Left lobe of liver (tissue), 2 donors: Measurements from ENCODE around the gene COL23A1. TPM values are rescaled to one million over a fixed set of nuclear protein-coding genes. Genes with fewer than 3 reads are reported as not detected.
"Not testable (repeated sequence)": the region's sequence is repeated elsewhere in the genome, so short reads cannot be mapped to it uniquely, and the experiment has no call there.

Experiments used
- ATAC-seq: fragments of 200-7000 bp; cut with Tn5 transposase; one replicate; pipeline ENCODE4 v1.9.1; 2020; ENCODE audit warnings: mild to moderate bottlenecking, moderate library complexity
- DNase-seq: peaks from one replicate; pipeline ENCODE4 v3.0.0-alpha.2; 2020; ENCODE audit warnings: low spot score
- total RNA-seq: library from RNA; stranded (reverse); gene quantifications from one replicate; pipeline ENCODE4 v1.2.1, GENCODE V29; 2021
- donor health status: DM: no; HTN: no; CAD: no; lungs with moderate emphysema.
- donor health status: DM: no; HTN: yes; CAD: no.

COL23A1 gene
- total RNA-seq, 1 donor from 2014 or later = 1.2 TPM

DNA sequence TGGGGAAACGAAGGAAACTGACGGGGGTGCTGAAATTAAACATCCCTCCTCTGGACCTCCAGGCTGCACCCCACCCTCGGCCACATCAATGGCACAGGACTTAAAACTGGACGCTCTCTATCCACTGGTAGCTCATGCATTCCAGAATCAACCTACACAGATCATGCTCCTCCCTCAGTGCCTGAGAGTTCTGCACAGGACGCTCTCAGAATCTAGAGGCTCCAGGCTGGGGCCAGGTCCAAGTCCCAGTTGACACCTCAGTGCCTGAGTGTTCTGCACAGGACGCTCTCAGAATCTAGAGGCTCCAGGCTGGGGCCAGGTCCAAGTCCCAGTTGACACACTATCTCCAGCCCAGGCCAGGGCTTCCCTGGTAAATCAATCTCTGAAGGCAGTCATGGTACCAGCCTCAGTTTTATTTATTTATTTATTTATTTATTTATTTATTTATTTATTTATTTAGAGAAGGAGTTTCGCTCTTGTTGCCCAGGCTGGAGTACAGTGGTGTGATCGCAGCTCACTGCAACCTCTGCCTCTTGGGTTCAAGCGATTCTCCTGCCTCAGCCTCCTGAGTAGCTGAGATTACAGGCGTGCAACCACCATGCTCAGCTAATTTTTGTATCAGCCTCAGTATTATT, 103.2 kb downstream of the COL23A1 start:
- not testable (repeated sequence) for ATAC-seq
- peak; percentile 26 for DNase-seq

DNA sequence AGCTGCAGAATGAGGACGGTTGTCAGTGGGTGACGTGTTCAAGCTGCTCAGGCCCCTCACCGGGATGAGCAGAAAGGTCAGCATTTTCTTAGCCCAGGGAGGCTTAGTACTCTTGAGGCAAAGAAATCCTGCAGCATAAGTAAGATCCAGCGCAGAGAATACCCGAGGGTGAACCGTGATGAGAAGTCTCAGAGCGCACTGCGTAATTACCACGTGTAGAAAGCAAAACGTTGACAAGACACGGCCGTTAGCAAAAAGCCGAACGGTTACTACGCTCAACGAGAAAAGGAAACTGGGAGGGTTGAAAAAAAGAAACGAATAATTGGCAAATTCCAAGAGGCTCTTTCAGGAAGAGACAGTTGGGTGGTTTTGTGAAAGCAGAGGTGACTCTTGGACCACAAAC, 104.0 kb downstream of the COL23A1 start:
- ATAC-seq (no peak), DNase-seq (peak; percentile 39)

DNA sequence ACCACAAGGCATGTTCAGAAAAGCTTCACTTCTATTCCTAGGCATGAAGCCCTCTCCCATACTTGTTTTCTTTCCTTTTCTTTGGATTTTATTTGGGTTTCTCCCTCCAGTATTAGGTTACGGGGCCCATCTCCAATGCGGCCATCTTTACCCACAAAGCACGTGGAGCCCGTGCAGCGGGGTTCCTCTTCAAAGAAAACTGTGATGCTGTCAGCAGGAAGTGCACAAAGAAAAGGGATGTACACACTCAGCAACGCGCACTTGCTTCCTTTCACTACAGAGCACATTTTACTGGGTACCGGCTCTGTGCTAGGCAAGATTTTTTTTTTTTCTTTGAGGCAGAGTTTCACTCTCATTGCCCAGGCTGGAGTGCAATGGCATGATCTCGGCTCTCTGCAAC, 106.6 kb downstream of the COL23A1 start:
- DNase-seq = peak; percentile 41
- peak; percentile 51 for ATAC-seq

DNA sequence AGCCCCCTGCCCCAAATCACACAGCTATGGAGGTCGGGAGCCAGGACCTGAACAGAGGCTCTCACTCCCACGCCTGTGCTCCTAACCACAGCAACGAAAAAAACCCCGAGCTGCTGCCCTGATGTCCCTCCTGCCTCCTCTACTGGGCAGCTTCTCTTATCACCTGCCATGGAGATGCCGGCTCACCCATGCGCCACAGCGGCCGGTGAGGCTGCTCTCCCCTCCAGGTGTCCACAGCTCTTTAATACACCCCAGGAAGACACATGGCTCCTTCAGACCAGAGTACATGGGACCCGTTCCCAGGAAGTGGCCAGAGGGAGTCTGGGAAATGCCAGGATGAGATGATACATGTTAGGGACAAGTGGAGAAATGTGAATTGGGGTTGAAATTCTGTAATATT, 110.9 kb downstream of the COL23A1 start:
- ATAC-seq (no peak), DNase-seq (no peak)

DNA sequence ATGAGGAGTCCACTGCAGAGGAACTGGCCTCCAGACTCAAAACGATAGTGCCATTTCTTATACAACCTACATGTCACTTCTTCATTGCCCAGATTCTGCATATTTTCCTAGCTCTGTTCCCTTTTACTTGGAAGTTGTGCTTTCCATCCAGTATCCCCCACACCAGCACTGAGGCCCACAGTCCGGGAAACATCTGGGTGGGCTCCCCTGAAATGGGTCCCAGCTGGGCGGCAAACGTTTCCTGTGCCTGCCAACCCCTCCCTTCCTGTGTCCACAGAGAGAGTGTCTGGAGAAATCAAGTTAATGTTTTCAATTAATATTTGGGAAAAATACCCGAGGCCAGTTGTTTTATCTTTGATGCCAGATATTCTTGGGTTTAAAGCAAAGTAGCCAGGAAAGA, 111.8 kb downstream of the COL23A1 start:
- DNase-seq = no peak
- ATAC-seq = no peak

DNA sequence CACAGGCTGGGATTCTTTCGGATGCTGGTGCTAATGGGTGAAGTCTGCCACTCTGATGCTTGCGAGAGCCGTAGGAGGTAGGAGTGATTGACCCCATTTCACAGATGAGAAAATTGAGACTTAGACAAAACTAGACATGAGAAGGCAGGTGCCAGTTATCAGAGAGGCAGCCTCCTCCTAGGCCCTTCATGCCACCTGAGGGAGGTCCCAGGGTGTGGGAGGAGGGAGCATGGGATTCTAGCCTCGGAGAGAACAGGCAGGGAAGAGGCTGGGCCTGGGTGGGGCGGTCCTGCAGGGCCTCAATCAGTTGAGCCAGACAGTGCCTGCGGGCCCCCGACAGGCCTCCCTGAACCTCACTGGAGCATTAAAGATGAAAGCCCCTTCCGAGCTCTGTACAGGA, 112.4 kb downstream of the COL23A1 start:
- no peak for DNase-seq
- no peak for ATAC-seq

DNA sequence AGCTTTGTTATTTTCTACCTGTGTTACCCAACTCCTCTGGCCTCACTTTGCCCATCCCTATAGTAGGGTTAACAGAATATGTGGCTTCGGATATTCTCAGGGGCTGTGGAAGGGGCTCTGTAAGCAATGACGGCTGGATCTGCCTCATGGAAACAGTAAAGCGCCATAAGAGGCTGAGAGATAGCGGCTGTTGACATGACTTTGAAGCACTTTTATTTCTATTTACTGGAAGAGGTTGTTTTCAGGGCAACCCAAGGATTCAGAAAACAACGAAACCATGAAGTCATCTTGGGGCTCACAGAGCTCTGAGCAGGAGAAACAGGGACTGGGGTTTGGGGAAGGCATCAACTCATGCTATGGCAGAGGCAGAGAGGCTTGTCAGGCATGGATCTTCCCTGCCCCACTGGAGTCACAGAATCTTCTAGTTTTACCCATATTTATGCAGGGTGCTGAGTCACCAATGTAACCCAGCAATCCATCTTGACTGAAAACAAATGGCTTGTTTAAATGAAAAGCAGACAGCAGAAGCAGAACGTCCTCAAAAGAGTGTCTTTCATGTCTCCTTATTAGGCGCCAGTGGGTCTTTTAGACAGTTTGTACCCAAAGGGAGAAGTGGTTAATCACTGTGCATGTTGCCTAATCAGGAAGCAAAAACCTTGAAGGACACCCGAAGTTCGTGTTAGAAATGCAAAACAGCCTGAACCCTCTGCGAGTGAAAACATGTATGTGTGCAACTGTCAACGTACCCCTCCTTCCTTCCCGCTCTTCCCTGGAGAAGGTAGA, 113.0 kb downstream of the COL23A1 start:
- DNase-seq (peak; percentile 16), ATAC-seq (peak; percentile 32)

DNA sequence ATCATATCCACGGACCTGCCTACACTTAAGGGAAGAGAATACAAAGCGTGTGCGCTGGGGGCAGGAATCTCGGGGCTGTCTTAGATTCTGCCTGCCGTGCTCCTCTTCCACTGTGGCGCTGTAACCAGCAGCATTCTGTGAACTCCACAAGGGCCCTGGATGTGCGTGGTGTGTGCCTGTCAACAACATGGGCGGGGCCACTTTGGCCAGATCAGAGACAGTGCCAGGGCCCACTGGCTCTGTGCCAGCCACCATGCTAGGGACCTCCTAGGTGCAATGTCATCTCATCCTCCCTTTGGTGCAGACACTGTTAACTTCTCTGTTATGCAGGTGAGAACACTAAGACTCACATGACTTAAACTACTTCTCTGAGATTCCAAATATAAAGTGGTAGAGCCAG, 113.7 kb downstream of the COL23A1 start:
- ATAC-seq (no peak), DNase-seq (peak; percentile 46)

DNA sequence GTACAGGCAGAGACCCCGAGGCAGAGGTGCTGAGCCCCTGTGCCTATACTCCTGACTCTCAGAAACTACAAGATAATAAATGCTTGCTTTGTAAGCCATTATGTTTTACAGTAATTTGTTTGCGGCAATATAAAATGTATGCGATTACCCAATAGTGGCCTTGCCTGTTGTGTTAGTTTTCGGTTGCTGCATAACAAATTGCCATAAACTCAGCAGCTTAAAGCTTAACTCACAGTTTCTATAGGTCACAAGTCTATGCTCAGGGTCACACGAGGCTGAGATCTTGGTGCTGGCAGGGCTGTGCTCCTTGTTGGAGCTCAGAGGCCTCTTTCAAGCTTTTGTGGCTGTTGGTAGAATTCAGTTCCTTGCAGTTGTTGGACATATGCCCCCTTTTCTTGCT, 114.8 kb downstream of the COL23A1 start:
- DNase-seq (peak; percentile 22), ATAC-seq (no peak)

DNA sequence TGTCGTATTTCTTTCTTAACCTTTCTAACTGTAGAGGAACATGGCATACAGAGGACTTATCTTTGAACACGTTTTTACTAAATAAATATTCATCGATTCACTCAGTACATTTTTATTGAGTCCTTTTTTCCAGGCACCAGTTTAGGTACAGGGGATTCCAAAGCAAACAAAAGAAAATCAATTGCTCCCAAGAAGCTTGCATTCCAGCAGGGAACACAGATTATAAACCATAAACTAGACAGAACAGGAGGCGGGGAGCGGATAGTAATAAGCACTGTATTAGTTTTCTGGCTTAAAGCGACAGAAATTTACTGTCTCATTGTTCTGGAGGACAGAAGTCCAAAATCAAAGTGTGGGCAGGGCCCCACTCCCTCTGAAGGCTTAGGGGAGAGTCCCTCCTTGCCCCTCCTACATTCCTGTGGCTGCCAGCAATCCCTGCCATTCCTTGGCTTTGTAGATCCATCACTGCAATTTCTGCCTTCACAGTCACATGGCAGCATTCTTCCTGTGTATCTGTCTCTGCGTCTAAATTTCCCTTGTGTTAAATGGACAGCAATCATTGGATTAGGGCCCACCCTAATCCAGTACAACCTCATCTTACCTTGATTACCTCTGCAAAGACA, 115.5 kb downstream of the COL23A1 start:
- ATAC-seq (peak; percentile 71), DNase-seq (peak; percentile 28)

DNA sequence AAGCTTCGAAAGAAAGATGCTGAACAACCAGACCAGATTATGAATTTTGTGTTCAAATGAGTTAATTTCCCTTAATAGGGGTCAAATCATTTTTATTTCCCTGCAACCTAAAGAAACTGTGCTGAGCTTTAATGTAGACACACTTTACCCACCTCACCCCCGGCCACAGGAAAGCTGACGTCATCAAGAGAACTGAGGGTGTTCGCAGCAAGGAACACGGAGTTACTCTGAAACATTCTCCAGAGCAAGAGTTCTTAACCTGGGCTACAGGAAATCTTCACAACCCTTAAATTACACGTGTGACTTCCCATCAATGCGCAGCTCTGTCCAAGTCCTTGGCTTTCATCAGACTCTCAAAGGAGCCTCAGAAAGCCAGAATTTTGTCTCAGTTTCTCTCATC, 116.3 kb downstream of the COL23A1 start:
- DNase-seq = peak; percentile 38
- no peak for ATAC-seq

DNA sequence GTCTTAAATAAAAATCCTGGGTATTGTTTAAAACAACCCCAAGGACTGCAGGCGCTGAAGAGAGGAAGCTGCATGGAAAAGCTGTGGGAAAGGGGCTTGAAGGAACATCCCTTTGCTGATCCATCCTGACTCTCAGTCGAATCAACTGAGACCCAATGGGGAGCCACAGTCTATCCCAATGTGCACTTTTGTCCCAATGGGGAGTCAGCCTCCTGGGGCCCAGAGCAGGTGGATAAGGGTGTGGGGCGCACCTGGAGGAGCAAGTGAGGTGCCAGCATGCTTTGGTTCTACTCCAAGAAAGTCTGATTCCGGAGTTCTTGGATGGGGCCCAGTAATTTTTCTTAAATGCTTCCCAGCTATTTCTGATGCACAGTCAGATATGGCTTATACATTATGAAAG, 118.1 kb downstream of the COL23A1 start:
- ATAC-seq (no peak), DNase-seq (no peak)

DNA sequence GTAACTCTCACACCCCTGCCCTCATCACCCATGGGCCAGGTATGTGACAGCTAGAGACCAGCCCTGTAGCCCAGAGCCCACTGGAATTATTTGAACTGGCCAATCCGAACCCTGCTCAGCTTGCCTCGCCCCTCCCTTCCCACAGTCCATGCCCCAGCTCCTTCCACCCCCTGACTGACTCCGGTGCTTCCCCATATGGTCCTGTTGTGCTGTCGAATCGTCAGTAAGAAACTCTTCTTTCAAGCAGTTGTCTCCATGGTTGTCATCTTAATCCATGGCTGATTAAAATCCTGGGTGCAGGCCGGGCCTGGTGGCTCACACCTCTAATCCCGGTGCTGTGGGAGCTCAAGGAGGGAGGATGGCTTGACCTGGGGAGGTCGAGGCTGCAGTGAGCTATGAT, 118.5 kb downstream of the COL23A1 start:
- ATAC-seq (no peak), DNase-seq (no peak)

DNA sequence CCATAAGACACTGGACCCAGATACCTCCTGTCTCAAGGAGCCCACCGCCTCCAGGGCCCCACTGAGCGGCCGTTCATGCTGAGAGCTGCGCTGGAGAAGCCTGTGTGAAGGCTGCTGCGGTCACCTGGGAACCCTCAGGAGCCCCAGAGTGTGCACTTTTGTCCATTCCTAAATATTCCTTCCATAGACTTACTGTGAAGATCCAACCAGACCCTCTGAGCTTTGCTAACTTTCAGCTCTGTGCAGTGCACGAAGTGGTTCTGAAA, 119.5 kb downstream of the COL23A1 start:
- ATAC-seq (no peak), DNase-seq (peak; percentile 19)

DNA sequence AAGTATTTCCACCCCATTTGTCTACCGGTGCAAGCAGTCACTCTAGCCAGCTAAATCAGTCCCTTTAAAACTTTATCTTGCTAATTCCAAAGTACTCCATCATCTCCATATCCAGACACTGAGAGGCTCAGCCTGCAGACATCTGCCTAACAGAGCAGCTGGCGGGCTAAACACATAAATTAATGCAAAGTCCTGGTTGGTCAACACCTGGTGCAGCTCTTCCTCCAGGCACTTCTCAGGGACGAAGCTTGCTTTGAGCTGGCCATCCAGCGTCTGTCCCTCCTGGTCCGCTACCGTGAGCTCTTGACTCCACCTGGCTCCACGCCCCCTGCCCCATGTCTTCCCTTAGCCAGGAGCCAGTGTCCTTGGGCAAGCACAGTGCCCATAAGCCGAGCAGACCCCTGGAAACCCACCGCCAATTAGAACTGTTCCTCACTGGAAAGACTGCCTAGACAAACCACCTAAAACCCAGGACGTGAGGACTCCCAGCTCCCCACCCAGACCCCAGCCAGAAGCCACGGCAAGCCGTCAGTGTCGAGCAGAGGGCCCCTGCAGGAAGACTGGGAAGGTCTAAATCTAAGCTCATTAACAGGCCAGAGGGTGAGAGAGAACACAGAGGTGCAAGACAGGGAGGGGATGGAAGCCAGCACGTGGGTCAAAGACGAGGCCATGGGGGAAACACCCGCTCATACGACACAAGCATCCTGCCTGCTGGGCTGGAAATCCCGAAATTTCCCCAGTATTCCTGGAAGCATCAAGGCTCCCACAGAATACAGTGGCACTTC, 120.0 kb downstream of the COL23A1 start:
- ATAC-seq (no peak), DNase-seq (peak; percentile 34)

DNA sequence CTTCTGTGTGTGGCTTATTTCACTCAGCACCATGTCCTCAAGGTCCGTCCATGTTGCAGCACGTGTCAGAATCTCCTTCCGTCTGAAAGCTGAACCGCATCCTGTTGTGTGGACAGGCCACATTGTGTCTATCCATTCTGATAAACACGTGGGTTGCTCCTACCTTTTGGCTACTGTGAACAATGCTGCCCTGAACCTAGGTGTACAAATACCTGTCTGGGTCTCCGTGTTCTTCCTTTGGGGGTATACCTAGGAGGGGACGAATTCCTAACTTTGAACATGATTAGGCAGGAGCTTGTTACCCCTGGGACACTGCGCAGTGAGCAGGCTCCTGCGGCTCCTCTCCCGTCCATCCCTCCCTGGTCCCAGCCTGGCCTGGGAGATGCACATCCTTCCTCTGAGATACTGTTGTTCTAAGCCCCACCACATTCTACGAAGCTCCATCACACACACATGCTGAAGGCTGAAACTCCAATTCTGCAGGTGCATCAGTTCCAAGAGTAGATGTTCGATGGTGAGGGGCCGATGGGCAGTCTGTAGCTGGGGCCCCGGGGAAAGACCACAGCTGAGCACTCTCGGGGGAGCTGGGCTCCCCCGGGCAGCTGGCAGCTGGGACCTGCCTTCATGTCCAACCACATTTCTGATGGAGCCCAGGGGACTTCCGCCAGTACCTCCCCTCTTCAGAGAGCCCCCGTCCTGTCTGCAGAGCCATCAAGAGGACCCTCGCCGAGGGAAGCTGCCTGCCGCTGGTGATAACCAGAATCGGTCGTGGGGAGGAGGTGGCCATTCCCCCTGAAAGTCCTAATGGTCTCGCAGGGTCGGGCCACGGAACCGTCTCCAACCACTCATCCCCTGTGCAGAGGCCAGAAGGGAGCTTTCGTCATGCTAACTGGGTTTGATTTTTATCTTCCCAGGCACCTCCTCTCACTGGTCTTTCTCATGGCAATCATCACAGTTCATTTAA, 120.9 kb downstream of the COL23A1 start:
- peak; percentile 34 for DNase-seq

DNA sequence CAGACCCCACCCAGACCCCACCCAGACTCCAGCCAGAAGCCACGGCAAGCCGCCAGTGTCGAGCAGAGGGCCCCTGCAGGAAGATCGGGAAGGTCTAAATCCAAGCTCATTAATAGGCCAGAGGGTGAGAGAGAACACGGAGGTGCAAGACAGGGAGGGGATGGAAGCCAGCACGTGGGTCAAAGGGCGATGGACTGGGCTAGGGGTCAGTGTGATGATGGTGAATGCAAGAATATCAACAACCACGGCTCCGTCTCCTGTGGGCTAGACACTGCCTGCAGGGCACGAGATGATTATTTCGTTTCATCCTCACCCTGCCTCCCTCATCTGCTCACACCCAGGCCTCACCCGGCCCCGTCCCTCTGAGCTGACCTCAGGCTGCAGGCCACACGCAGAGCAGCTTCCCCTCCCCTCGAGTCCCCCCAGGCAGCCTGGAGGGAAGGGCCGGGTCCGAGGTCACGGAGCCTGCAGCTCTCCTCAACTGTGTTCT, 122.0 kb downstream of the COL23A1 start:
- peak; percentile 43 for DNase-seq

More for the DNA sequence above, 120.9 kb downstream of the COL23A1 start:
- ATAC-seq = no peak

DNA sequence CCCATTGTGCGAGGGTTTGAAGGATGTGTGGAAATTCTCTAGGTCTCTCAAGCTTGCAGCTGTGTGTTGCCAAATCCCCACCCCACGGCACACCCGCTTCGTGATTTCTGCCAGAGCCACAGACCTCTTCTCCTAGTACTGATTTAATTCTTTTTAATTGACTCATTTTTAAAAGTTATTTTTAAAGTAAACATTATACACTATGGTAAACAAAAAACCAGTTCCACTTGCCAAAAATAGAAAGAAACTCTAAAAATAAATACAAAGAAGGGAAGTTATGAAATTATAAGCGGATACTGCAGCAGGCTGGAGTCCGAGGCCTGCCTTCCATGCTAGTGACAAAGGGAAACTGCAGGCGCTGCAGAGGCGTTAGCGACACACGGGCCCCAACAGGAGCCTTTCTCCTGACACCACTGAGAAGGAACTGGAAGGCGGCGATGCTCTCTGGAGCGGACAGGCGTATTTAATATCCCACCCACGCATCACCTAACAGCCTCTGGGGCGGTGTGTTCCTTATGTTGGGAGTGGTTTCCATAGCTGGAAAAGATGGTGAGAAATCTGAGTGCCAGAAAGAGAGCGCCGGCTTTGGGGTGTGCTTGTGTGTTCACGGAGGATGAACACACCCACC, 122.5 kb downstream of the COL23A1 start:
- peak; percentile 50 for DNase-seq
- peak; percentile 70 for ATAC-seq

More for the DNA sequence above, 122.0 kb downstream of the COL23A1 start:
- ATAC-seq = peak; percentile 34

DNA sequence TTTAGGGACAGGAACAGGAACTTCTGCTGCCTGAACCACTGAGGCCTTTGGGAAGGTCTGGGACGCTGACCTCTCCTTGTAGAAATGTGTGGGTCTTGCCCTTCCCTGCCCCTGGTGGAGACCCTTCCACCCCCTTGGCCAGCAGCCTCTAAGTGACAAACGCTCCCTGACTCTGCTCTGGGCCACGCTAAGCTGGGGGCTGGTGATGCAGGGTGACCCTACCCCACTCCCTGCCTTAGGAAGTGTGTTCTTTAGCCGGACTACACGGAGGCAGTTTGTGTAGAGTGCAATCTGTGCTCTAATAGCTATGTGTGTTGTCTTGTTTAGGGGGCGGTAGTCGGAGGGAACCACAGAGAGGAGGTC, 123.0 kb downstream of the COL23A1 start:
- peak; percentile 44 for DNase-seq
- peak; percentile 10 for ATAC-seq

DNA sequence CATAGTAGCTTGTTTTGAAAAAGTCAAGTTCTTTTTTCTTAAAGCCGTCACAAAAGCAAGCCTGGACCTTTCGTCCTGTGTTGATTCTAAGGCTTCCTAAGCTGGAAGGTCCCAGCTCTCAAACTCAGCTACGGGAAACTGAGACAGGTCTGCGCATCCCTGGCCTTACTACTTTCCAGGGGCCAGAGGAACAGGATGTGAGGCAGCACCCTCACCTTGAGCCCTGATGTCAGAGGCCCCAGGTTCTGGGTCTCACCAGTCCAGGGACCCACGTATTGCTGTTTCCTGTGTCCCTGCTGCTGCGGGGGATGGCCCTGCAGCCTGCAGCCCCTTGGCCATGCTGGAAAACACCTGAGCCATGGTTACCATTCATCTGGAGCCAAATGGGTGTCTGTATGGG, 123.9 kb downstream of the COL23A1 start:
- ATAC-seq (no peak), DNase-seq (peak; percentile 35)
